ENCODE measurements around the gene CRACR2B.

Gene CRACR2B

DNA sequence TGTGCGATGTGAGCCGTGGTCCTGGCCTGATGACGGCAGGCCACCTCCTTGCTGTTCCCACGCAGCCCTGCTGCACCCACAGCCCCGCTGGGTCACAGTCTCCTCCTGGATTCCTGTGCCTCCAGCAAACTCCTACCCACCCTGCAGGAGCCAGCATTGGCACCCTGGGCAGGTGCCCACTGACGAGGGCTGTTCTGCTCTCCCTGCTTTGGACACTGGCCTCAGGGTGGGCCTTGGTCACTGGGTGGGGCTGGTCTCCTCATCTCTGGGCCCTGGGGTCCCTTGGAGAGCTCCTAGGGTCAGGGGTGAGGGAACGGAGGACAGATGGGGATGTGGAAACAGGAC is 27.6 kb downstream of the CRACR2B start:
- DNase-seq = no peak

DNA sequence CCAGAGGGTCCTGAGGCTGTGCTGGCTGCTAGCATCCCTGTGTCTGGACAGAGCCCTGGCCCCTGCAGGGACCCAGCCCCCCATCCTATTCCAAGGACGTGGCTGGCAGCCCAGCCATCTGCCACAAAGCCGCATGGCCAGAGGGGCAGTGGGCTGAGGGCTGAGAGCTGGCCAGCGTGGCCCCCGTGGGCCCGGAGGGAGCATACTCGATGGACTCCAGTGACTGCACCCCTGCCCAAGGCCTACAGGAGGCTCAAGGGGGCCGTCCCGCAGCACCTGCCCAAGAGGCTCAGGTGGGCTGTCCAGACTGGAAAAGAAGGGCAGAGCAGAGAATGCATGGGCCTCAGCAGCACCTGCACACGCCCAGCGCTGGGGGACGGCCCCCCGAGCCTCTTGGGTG is 28.1 kb downstream of the CRACR2B start:
- DNase-seq = no peak

DNA sequence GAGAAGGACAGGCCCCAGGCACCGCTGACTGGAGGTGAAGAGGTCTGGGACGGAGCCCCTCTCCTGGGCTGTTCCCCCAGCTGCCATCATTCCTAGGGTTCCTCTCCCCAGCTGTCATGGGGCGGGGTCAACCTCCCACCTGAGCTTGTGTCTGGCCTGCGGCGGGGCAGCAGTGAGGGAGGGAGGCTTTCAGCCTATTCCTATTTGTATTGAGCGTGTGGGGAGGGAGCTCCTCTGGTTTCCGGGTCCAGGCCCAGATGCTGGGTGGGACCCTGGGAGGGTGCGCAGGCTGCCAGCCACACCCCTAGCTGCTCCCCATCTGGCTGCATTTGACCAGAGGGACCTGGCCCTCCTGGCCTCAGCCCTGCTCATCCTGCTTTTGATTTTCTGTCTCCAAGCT is 28.7 kb downstream of the CRACR2B start:
- DNase-seq = no peak

DNA sequence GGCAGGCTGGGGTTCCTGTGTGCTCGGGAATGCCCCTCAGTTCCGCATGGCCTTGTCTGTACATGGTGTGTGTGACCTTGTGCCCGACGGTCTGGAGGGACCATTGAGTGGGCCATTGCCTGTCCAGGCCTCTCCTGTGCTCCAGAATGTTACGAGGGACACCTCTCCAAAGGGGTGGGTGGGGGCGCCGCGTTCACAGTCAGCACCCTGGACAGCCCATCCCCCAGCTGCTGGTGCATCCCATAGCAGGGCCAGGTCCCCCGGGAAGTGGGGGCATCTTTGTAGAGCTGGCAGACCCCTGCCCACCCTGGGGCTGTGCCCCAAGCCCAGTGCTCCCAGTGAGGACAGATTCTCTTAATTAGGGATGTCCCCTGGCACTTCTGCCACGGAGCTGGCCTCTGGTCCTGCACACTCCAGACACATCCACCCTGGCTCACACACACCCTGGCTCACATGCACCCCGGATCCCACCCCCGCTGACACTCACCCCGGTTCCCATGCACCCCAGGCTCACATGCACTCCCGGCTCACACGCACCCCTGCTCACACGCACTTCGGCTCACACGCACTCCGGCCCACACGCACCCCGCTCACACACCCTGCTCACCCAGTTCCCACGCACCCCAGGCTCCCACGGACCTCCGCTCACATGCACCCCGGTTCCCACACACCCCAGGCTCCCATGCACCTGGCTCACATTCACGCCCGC is 30.5 kb downstream of the CRACR2B start:
- no peak for DNase-seq

DNA sequence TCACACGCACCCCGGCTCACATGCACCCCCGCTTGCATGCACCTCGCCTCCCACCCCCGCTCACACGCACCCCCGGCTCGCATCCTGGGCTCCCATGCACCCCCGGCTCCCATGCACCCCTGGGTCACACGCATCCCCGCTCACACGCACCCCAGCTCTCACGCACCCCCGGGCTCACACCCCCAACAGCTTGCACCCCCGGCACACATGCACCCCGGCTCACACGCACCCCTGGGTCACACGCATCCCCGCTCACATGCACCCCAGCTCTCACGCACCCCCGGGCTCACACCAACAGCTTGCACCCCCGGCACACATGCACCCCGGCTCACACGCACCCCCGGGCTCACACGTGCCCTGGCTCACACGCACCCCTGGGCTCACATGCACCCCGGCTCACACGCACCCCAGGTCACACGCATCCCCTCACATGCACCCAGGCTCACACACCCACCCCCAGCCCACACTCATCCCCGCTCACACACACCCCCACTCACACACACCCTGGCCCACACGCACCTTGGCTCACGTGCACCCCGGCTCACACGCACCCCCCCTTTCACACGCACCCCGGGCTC is 31.1 kb downstream of the CRACR2B start:
- no peak for DNase-seq

DNA sequence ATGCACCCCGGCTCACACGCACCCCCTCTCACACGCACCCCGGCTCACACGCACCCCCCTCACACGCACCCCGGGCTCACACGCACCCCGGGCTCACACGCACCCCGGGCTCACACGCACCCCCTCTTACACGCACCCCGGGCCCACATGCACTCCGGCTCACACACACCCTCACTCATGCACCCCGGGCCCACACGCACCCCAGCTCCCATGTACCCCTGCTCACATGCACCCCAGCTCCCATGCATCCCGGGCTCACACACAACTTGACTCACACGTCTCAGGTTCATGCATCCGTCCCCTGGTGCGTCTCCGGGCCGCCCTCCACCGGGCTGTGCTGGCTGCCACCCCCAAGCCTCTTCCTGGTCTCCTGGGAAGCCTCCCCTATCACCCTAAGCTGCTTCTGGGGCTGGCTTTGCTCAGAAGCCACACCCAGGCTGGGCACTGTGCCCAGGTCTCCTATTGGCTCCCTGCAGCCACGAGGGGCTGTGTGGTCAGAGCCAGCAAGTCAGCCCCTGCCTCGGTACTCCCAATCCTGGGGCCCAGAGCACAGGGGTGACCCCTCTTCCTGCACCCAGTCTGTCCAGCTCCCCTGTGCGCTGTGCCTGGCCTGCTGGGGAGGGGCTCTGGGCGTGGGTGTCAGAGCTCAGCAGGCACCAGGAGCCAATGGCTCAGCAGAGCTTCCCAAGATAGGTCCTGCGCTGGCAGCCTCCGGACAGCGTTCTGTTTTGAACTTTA is 31.8 kb downstream of the CRACR2B start:
- DNase-seq = no peak

DNA sequence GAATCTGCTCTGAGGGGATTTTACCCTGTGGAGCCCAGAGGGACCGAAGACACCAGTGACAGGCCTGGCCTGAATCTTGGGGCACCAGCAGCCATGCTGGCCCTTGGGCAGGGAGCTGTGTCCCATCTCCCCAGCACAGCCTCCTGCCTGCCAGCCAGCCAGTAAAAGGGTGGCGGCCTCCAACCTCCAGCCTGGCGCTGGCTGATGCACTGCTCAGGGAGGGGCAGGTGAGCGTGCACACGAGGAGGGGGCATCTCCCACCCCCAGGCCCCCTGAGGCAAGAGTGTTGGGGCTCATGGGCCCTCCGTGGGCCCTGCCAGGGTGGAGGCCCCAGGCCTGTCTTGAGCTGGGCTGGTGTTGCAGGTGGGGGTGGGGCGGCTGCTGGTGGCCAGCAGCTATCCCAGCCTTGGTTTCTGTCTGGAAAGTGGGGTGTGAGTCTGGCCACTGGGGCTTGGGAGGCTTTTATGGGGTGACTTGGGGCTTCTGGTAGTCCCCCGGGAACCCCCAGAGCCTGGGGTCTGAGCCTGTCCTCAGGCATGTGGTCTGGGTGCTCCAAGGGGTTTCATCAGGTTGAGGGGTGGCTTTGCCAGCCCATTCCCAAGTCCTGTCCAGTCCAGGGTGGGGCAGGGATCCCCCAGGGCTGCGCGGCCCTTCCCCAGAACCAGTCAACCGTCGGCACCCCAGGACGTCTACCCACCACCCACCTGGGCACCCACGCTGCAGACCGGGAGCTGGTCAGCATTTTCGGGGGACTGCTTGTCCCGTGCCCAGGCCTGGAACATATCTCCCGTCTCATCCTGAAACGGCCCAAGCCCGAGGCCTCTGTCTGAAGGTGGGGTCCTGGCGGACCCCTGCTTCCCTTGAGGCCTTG is 32.8 kb downstream of the CRACR2B start:
- no peak for DNase-seq

DNA sequence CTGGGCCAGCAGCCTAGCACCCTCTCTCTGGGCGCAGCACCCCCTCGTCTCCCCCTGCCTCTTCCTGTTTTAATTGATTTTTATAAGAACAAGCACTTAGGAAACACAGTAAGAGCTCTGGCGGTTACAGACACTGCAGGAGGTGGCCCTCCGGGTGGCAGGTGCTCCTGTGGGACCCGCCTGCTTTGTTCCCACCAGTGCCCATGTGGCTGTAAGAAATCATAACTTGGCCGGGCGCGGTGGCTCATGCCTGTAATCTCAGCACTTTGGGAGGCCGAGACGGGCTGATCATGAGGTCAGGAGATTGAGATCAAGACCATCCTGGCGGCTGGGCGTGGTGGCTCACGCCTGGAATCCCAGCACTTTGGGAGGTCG is 33.4 kb downstream of the CRACR2B start:
- DNase-seq = no peak

DNA sequence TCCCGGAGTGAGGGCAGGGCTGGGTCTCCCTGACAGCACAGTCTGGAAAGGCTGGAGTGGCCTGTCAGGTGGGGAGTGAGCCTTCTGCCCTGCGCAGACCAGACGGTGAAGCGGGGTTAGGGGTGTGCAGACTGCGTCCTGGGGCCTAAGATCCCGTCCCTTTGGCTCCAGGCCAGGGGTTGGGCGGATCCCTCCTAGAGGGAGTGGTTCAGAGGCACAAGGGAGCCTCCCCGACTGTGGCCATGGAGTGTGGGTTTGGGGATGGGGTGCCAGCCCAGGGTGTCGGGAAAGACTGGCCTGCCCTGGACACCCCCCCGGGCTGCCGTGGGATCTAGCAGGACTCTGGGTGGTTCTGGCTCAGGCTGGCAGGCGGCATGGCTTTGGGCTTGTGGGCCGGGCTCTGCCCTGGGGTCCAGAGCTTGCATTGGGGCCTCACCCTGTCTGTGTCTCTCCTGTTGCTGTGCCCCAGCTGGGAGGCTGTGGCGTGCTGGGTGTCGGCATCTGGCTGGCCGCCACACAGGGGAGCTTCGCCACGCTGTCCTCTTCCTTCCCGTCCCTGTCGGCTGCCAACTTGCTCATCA is 34.5 kb downstream of the CRACR2B start:
- no peak for DNase-seq

DNA sequence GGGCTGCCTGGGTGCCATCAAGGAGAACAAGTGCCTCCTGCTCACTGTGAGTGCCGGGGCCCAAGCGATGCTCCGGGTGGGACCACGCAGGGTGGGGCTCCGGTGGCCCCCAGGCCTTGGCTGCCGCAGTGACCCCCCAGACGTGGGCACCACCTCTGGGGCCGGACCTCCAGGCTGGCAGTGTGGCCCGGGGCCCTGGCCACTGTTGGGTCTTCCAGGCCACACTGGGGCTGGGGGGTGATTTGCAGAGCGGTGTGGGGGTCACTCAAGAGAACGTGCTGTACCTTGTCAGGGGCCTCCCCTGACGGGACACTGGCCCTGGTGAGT is 34.9 kb downstream of the CRACR2B start:
- no peak for DNase-seq

DNA sequence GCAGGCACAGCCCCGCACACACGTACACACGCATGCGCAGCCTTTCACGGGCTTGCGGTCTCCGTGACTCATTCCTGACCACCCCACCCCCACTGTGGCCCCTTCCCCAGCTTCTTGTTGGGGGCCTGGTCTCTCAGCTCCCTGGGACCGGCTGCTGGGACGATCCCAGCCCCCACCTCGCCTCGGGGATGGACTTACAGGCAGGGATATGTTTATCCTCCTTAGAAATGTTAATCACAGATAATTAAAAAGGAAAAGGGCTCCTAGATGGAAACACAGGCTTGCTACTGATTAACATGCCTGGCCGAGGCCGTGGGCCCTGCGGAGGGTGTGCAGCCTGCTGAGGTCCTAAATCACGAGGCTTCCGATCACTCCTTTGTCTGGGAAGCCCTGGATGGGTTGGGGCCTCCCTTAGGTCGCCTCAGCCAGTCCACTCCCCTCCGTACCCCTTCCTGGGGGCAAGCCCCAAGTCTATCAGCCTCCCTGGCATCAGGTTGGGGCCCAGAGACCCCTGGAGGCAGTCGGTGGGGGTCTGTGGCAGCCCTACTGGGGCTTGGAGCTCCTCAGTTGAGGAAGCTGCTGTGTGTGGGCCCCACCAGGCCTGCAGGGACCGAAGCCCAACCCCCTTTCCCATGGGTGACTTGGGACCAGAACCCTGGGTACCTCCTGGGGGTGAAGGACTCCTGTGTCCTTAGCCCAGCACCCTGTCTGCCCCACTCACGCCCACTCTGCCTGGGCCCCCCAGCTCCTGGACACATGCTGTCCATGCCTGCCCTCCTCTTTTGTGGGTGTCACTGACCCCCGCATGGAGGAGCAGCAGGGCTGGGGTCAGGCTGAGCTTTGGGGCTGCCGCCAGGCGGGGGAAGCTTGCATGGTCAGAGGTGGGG is 35.5 kb downstream of the CRACR2B start:
- no peak for DNase-seq

DNA sequence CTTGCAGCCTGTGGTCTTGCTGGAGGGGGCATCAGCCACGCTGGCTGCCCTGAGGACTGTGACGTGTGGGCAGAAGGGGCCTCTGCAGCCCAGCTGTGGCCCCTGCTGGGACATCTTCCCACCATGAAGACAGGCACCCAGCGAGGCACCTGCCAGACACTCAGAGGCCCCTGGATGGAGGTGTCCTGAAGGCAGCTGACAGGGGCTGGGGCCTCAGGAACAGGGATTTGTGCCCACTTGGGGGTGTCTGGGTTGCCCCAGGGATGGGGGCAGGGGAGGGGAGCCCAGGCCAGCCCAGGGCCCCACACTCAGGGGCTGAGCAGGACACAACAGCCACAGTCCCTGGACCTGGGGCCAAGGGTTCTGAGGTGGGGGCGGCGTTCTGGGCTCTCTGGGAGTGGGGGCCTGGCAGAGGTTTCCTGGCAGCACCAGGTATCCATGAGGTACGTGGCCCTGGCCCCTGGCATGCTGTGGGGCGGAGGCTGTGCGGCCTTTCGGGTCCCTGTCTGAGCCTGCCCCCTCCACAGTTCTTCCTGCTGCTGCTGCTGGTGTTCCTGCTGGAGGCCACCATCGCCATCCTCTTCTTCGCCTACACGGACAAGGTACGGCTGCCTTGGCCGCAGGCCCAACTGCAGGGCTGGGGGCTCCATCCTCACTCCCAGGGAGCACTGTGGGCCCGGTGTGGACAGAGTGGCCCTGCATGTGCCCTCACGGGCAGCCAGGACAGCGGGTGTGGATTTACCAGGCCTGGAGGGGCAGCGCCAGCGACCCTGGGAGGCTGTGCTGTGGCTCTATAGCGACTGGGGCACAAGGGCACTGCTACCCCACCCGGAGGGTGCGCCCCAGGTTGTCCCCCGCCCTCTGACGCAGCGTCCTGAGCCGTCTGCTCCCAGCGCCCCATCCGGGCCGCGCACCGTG is 36.5 kb downstream of the CRACR2B start:
- DNase-seq = no peak

DNA sequence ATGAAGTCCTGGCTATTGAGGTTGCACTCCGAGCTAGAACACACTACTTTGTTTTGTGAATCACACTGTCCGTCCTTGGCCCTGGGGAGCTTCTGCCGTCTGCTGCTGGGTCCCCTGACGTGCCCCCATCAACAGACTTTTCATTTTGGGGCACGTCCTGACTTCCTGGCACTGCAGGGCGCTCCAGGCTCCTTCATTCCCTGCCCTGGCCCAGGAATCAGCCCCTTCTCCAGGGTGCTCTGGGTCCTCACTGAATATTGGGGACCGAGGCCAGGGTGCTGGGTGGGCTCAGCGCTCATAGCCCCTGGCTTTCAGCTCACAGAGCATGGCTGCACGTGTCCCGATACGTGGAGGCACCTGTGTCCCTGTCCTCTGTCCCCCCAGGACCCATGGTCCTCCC is 37.2 kb downstream of the CRACR2B start:
- DNase-seq = no peak

DNA sequence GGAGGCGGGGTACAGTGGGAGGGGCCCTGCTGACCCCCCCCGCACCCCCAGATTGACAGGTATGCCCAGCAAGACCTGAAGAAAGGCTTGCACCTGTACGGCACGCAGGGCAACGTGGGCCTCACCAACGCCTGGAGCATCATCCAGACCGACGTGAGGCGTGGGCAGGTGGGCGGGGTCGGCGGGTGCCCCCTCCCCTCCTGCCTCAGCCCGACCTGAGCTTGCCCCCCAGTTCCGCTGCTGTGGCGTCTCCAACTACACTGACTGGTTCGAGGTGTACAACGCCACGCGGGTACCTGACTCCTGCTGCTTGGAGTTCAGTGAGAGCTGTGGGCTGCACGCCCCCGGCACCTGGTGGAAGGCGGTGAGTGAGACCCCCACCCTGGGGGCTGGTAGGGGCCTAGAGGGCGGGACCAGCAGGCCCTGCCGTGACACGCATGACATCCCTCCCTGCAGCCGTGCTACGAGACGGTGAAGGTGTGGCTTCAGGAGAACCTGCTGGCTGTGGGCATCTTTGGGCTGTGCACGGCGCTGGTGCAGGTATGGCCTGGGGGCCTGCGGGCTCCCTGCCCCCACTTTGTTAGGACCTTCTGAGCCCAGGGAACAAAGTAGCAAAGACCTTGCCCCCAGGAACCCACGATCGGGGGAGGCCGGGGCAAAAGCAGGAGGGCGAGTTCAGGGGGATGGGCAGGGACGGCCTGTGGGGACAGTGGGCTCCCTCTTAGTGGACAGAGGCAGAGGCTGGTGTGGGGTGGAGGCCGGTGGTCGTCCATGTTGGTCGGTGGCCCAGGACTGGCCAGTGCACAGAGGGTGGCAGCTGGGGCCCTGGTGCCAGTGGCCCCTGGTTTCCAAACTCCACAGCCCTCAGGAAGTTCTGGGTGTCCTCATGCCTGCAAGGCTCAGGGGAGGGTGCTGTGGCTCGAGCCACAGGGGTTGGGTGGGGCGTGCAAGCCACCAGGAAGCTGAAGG is 38.0 kb downstream of the CRACR2B start:
- no peak for DNase-seq

DNA sequence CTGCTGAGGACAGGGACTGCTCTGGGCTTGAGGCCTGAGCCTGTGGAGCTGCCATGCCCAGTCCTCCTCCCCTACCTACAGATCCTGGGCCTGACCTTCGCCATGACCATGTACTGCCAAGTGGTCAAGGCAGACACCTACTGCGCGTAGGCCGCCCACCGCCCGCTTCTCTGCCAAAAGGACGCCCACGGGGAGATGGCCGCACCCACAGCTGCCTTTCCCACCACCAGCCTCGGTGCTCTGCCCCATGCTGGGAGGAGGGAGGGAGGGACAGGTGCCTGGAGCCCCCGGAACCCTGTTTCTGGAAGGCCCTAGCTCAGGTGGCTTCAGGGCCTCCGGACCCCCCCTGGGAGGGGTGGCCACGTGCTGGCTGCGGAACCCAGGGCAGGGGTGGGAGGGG is 38.8 kb downstream of the CRACR2B start:
- DNase-seq = no peak

DNA sequence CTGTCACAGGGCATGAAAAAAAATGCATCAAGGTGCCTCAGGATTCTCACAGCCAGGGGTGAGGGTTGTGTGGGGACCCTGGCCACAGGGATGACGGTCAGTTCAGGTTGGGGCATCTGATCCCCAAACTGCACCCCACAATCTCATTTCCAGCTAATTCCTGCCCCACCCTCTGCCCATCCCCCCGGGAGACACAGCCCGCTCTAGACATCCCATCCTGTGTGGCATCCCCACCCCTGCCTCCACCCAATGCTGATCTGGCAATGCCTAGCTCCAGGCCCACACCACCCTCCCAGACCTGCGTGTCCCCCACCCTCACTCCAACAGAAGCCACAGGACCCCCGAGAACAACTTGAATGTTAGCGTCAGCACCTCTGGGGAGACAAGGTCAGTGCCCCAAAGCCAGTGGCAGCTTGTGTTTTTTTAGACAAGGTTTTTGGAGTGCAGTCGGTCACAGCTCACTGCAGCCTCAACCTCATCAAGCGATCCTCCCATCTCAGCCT is 40.2 kb downstream of the CRACR2B start:
- DNase-seq = no peak

DNA sequence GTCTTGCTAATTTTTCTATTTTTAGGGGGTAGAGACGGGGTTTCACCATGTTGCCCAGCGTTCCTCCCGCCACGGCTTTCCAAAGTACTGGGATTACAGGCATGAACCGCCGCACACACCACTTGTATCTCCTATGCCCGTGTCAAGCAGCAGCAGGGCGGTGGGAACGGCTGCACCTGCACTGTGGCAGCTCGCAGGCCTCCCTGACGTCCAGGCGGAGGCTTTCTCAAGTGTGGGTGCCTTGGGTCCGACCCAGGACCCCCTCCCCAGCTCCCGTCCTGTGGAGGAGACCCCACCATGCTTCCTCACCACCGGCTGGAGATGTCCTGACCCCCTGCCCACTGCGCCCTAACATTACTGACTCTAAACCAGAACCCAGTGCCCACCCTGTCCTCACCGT is 40.7 kb downstream of the CRACR2B start:
- DNase-seq = no peak

DNA sequence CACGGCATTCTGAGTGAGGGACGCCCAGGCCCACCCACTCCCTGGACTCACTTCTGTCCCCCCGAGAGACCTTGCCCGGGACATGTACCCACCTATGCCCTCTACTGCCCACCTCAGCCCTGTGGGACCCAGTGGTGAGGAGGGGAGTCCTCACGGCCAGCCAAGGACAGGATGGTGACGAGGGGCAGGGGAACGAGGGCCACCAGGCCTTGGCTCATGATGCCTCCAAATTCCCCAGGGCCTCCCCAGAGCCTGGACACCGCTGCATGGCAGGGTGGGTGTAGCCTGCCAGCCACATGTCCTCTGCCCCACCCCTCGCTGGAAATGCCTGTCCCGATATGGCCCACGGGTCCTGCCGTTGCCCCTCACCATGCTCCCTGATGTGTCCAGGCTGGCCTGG is 41.1 kb downstream of the CRACR2B start:
- no peak for DNase-seq

DNA sequence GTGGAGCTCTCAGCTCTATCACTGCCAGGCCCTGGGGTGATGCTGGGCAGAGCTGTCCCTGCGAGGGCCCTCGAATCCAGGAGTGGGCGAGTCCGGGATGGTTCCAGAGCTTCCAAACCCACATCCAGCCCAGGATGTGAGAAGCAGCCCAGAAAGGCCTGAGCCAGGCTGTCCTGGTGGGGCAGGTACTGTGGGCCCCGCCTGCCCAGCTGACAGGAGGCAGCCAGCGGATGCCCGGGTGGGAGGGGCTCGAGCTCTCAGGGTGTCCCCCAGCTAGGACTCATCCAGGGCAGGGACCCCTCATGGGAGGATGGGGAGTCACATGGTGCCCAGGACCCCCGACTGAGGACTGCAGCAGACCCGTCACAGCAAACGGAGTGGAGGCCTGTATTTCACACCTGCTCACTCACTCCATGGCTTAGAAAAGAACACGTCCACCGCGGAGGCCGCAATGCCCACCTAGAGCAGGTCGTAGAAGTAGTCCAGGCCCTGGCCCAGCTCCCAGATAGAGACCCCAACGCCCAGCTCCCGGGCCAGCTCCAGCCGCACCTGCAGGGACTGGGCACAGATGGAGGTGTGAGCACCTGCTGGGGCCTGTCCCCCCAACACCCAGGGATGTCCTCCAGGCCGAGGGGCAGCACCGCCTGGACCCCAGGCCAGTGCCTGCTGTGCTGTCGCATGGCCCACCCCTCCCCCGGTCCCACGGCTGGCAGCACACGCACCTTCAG is 41.8 kb downstream of the CRACR2B start:
- DNase-seq = no peak

All from NCI-H2081 treated with DMSO at 0.1 percent for 48 hours (cell line).